GM19099 (cell line): ENCODE measurements around the gene PLAAT4.

ENCODE experiments used
- POLR2A ChIP-seq: IDR thresholded peaks from 3 replicates; pipeline ENCODE4 v1.6.1; 2011; ENCODE audit warnings: low read depth; ENCODE audit not compliant: insufficient read length; ENCODE audit errors: extremely low read depth

PLAAT4 gene

DNA sequence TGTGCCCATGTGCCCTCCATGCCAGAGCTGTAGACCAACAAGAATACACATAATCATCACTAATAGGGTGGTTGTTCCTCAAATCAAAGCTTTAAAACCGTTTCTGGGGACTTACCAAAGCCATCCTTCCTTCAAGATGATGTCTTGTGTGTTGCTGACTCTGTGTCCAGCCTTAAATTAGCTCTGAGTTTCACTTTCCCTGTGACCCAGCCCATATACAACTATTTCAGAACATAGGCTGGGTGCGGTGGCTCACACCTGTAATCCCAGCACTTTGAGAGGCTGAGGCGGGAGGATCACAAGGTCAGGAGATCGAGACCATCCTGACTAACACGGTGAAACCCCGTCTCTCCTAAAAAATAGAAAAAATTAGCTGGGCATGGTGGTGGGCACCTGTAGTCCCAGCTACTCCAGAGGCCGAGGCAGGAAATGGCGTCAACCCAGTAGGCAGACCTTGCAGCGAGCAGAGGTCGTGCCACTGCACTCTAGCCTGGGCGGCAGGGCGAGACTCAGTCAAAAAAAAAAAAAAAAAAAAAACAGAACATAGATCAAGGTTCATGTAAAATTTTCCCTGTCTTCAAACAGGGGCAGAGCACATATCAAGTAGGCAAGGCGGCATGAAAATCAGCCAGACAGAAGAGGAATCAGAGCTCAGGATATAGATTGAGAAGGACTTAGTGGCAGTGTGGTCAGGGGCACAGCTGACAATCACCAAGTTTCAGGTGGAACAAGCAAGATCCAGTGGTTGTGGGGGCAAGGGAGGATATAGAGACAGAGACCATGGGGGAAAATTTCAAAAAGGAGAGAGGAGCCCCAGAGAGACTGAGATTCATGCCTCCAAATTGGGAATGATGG, 26.8 kb downstream of the PLAAT4 start, which contains the start of gene PLAAT2:
Gene PLAAT2, minus strand, starts transcription at position 179 of the 855 bp plus-strand sequence. Its CDS starts 55 bp downstream, at position 124.
- TF ChIP-seq POLR2A, result no peak

- no peak for TF ChIP-seq POLR2A
Measured at GRCh38 chr11:63564056-63564774, 27.6 kb downstream of the PLAAT4 start.

DNA sequence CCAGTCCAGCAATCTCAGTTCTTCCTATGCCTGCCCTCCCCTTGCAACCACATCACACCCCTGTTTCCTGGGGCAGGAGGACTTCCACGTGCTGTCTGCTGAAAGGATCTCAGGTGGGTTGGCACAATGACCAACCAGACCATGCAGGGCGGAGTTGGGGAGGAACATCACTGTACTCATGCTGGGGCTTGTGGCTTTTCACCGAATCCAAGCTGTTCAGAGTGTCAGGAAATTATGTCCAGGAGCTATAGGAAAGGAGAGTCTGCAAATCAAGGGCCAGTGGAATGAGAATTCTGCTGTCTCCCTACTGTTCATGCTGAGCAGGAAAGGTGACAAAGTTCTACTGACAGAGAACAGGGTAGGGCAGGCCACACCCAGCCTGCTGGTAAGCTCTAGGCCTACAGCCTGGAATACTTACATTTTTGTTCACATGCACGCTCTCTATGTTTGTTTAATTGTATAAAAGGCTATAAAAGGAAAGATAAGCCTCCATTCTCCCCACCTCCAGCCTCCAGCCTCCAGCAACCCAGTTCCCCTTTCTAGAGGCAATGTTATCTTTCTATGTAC, 28.3 kb downstream of the PLAAT4 start:
- no peak for TF ChIP-seq POLR2A

- no peak for TF ChIP-seq POLR2A
Measured at GRCh38 chr11:63567044-63567840, 30.6 kb downstream of the PLAAT4 start.

DNA sequence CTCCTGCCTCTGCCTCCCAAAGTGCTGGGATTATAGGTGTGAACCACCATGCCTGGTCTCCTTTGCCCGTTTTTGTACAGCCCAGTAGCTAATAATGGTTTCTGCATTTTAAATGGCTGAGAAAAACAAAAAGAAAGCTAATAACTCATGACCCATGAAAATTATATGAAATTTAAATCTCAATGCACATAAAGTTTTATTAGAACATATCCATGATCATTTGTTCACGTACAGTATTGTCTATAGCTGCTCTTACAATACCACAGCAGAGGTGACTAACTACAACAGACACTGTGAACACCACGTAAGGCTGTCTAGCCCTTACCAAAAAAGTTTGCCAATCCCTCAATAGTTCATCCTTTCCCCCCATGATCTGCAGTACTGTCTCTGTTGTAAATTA, 33.0 kb downstream of the PLAAT4 start:
- TF ChIP-seq POLR2A, result no peak

DNA sequence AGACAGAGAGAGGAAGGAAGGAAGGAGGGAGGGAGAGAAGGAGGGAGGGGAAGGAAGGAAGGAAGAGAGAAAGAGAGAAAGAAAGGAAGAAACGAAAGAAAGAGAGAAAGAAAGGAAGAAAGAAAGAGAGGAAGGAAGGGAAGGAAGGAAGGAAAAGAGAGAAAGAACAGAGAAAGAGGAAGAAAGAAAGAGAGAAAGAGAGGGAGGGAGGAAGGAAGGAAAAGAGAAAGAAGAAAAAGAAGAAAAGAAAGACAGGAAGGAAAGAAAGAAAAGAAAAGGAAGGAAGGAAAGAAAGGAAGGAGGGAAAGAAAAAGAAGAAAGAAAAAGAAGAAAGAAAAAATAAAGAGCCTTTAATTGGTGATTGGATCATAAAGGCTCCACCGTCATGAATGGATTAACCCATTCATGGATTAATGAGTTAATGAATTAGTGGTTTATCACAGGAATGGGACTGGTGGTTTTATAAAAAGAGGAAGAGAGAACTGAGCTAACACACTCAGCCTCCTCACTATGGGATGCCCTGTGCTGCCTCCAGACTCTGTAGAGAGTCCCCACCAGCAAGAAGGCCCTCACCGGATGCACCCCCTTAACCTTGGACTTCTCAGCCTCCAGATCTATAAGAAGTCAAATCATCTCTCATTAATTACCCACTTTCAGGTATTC, 35.5 kb downstream of the PLAAT4 start:
- TF ChIP-seq POLR2A, result no peak

DNA sequence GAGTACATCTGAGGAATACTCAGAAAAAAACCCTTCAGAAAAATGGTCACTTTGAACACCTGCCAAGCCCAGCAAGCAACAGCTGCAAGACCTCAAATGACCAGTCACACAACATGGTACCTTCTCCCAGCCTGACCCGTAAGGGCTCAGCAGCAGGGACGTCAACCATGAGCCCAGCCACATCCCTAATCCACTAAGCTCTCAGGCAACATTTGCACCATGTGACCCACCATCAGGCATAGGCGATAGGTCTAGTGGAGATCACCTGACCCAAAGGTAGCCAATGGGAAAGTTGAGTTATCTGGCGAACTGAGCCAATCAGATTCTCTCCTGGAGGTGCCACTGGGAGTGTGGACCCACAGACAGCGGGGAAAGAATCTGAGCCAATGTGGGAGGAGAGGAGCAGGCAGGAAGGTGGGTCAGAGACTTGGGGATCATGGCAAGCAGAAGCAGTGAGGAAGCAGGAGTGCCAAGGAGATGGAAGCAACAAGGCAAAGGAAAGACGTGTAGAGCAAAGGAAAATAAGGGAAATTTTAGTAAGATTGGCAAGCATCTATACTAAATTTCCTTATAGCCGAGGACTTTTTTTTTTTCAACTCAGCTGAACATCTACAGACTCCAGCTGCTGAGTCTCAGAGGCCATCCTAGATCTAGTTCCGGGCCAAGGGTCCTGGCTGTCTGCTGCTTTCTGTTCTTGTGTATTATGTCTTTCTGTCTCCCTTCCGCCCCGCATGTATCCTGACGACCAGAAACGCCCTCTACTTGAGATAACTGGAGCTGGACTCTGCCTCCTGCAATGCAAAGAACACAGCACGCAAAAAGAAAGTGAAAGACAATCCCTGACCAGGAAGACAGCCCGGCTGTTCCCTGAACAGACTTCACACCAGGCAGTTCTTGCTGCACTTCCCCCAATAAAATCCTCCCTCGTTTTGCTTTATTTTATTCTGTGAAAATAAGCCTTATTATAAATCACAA, 37.6 kb downstream of the PLAAT4 start:
- TF ChIP-seq POLR2A, result no peak

DNA sequence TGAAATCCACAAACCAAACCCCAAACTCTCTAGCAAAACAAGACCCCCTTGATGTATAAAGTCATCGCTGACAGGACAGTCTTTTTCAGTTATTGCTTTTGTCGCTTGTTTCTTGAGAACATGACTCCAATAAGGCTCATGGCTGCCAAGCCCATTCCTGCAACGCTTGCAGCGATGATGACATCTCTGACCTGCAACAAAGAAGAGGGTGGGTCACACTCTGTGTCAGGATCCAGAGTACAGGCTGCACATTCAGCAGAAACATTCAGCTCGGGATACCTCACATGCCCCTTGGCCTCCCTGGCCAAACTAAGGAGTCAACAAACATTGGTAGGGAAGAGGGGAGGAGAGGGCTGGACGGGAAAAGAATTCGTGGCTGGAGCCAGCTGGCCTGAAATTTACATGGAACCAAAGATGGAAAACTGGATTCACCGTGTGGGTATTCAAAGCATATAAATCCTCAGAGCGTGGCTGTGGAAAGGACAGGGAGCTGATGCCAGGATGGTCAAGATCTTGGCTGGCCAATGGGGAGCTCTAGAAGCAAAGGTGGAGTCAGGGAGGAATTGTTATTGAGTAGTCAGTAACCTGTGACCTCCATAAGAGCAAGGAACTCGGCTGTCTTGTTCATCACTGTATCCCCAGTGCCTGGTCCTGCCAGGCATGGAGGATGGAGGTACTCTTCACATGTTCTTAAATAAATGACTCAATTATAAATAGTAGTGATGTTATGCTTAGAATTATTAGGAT, 38.4 kb downstream of the PLAAT4 start:
- no peak for TF ChIP-seq POLR2A

DNA sequence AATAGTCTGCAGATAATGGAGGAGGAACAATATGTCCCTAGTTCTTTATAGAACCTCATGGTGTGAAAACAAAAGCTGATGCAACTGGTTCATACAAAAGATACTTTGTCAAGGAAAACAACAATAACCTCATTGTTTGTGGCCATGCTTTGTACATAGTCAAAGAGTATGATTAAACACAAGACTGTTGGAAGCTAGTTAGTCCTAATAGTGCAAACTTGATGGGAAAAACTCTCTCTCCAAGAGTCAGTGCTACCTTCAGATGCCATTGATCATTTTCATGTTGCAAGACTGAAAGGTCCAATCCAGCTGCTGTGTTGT, 46.7 kb downstream of the PLAAT4 start:
- TF ChIP-seq POLR2A, result no peak

- no peak for TF ChIP-seq POLR2A
Measured at GRCh38 chr11:63586451-63587166, 50.0 kb downstream of the PLAAT4 start.

- TF ChIP-seq POLR2A, result no peak
Measured at GRCh38 chr11:63589000-63589399, 52.4 kb downstream of the PLAAT4 start.
